Esophagus muscularis mucosa (tissue), 4 donors: Measurements from ENCODE around the gene RPUSD1. TPM values are rescaled to one million over a fixed set of nuclear protein-coding genes. Genes with fewer than 3 reads are reported as not detected.

Experiments
- DNase-seq: peaks from one replicate; pipeline ENCODE4 v3.0.0-alpha.2; 2017; ENCODE audit errors: extremely low spot score
- H3K27ac ChIP-seq, 4 donors: fragments of 200-600 bp; sonication (generic); replicated peaks in 1 of 4; 1 replicate in 3 of 4; 2 replicates in 1 of 4; pipeline ENCODE4 v1.5.1; 2016 to 2019; ENCODE audit warnings: mild to moderate bottlenecking in 1 of 4
- H3K27me3 ChIP-seq, 4 donors: fragments of 200-600 bp; sonication (generic); one replicate each; pipeline versions ENCODE4 v1.5.1 to v1.6.0; 2016 to 2019
- H3K36me3 ChIP-seq, 4 donors: fragments of 200-600 bp; sonication (generic); one replicate each; pipeline ENCODE4 v1.5.1; 2016 to 2019
- H3K4me1 ChIP-seq, 4 donors: fragments of 200-600 bp; sonication (generic); one replicate each; pipeline ENCODE4 v1.5.1; 2016 to 2019
- H3K4me3 ChIP-seq, 4 donors: fragments of 200-600 bp; sonication (generic); 1 replicate in 2 of 4; 2 replicates in 2 of 4; pipeline ENCODE4 v1.5.1; 2016 to 2019; ENCODE audit warnings: mild to moderate bottlenecking in 4 of 4, moderate library complexity in 1 of 4
- H3K9me3 ChIP-seq, 4 donors: fragments of 200-600 bp; sonication (generic); 1 replicate in 3 of 4; 2 replicates in 1 of 4; pipeline ENCODE4 v1.5.1; 2016 to 2019
- CTCF ChIP-seq, 3 experiments: fragments of 200-600 bp in 2 of 3; fragments of 450-650 bp in 1 of 3; sonication (generic) in 2 of 3; IDR thresholded peaks; one replicate each; pipeline ENCODE4 v1.5.1; 2017 to 2019; ENCODE audit warnings: antibody characterized with exemption in 3 of 3, mild to moderate bottlenecking in 2 of 3, moderate library complexity in 1 of 3
- EP300 ChIP-seq: sonication (generic); formaldehyde crosslinking; IDR thresholded peaks from one replicate; pipeline ENCODE4 v1.6.1; 2017; ENCODE audit warnings: antibody characterized with exemption
- POLR2A ChIP-seq: fragments of 450-650 bp; IDR thresholded peaks from one replicate; pipeline ENCODE4 v1.6.1; 2017; ENCODE audit warnings: antibody characterized with exemption, moderate library complexity, mild to moderate bottlenecking, low read depth
- POLR2AphosphoS5 ChIP-seq, 2 donors: sonication (generic); formaldehyde crosslinking; IDR thresholded peaks; one replicate each; pipeline ENCODE4 v1.6.1; 2017; ENCODE audit warnings: antibody characterized with exemption in 2 of 2
- WGBS: methylation state at CpG from one replicate; pipeline ENCODE4 v1.1.5; 2018; 5-methylcytosine and 5-hydroxymethylcytosine counted together
- intact Hi-C: fragments of 100-400 bp; cut with DNase I; formaldehyde crosslinking; loops from one replicate; pipeline ENCODE4 v1.15.1; 2023
- small RNA-seq, 3 donors: library from RNA; depleted of rRNA; stranded (forward); fragments of <200 nt; gene quantifications; one replicate each; pipeline ENCODE3, GENCODE V24; 2016
- total RNA-seq, 4 donors: library from RNA; depleted of rRNA; stranded (reverse); fragments of >200 nt; gene quantifications; one replicate each; pipeline versions ENCODE4 v1.1.0 to v1.2.1, GENCODE V29; 2016

Gene RPUSD1
- total RNA-seq, 4 donors from 2014 or later = 10.4 to 29.1 (median 20.4) TPM

GRCh38 chr16:735982-736453 is 52.2 kb downstream of the RPUSD1 start:
- Histone ChIP-seq H3K36me3 (peaks cover 43 to 84% (median 72%) of the 10 kb centered on the region in 4 donors), H3K27me3 (no peaks in the 10 kb centered on the region), H3K4me3 (no peak overlapping the region), H3K27ac (no peak overlapping the region), H3K9me3 (no peaks in the 10 kb centered on the region), H3K4me1 (peaks cover 11 to 15% (median 13%) of the 10 kb centered on the region in 4 donors)
- TF ChIP-seq EP300 = no peak
- TF ChIP-seq POLR2AphosphoS5 (IDR thresholded peaks at IDR 0.05) = no peak
- no peak for TF ChIP-seq POLR2A
- TF ChIP-seq CTCF (IDR thresholded peaks at IDR 0.05) = no peak
- 90% methylated on average over 13 of the region's 13 CpGs for WGBS
- intact Hi-C loops = no loop called here
- no peak for DNase-seq

GRCh38 chr16:734981-735881 is 53.0 kb downstream of the RPUSD1 start:
- 83% methylated on average over 11 of the region's 25 CpGs for WGBS
- Histone ChIP-seq H3K4me1 (peaks cover 8 to 11% (median 10%) of the 10 kb centered on the region in 4 donors), H3K36me3 (peaks cover 44 to 92% (median 79%) of the 10 kb centered on the region in 4 donors), H3K27ac (no peak overlapping the region), H3K9me3 (no peaks in the 10 kb centered on the region), H3K4me3 (no peak overlapping the region), H3K27me3 (no peaks in the 10 kb centered on the region)
- intact Hi-C loops = no loop called here
- TF ChIP-seq POLR2AphosphoS5 (IDR thresholded peaks at IDR 0.05) = no peak
- TF ChIP-seq EP300 = no peak
- TF ChIP-seq CTCF (IDR thresholded peaks at IDR 0.05) = no peak
- no peak for TF ChIP-seq POLR2A
- no peak for DNase-seq

Small RNAs within 50 kb of the gene (small RNA-seq; reads per million reads assigned to genes)
- gene MIR662 = 0 reads per million in 3 donors

Other genes with a start within 250 kb of the RPUSD1 start
- gene PRR35, start 228.0 kb downstream of the RPUSD1 start, total RNA-seq = not detected
- gene NHLRC4, start 221.4 kb downstream of the RPUSD1 start, total RNA-seq = 1 to 10 TPM; 1.2 to 2.6 (median 1.9) TPM
- gene PIGQ, start 218.4 kb downstream of the RPUSD1 start, total RNA-seq = 10 to 100 TPM; 36.1 to 46.4 (median 40.7) TPM
- gene RAB40C, start 198.3 kb downstream of the RPUSD1 start, total RNA-seq = 10 to 100 TPM; 20.8 to 25.3 (median 23.0) TPM
- gene WFIKKN1, start 157.4 kb downstream of the RPUSD1 start, total RNA-seq = under 1 TPM; 0.33 to 0.80 (median 0.43) TPM
- 100 to 1,000 TPM; 129 to 166 (median 142) TPM for gene METTL26, start 152.1 kb downstream of the RPUSD1 start, total RNA-seq
- 10 to 100 TPM; 50.7 to 65.4 (median 59.1) TPM for gene MCRIP2, start 146.6 kb downstream of the RPUSD1 start, total RNA-seq
- gene WDR90, start 139.0 kb downstream of the RPUSD1 start, total RNA-seq = 10 to 100 TPM in 3 of 4 donors, 1 to 10 TPM in 1; 8.2 to 22.7 (median 16.5) TPM
- 10 to 100 TPM; 34.5 to 67.5 (median 58.6) TPM for gene RHOT2, start 120.2 kb downstream of the RPUSD1 start, total RNA-seq
- gene RHBDL1, start 112.7 kb downstream of the RPUSD1 start, total RNA-seq = 1 to 10 TPM in 1 of 4 donors, under 1 TPM in 3; 0.17 to 2.0 (median 0.66) TPM
- gene STUB1, start 108.0 kb downstream of the RPUSD1 start, total RNA-seq = 100 to 1,000 TPM; 155 to 215 (median 178) TPM
- 100 to 1,000 TPM in 1 of 4 donors, 10 to 100 TPM in 3; 73.2 to 114 (median 88.1) TPM for gene JMJD8, start 104.0 kb downstream of the RPUSD1 start, total RNA-seq
- 10 to 100 TPM in 2 of 4 donors, 1 to 10 TPM in 2; 7.0 to 14.9 (median 11.1) TPM for gene WDR24, start 98.0 kb downstream of the RPUSD1 start, total RNA-seq
- gene FBXL16, start 82.6 kb downstream of the RPUSD1 start, total RNA-seq = 1 to 10 TPM in 1 of 4 donors, under 1 TPM in 3; 0.42 to 1.2 (median 0.51) TPM
- 100 to 1,000 TPM in 1 of 4 donors, 10 to 100 TPM in 3; 56.5 to 143 (median 78.0) TPM for gene METRN, start 73.3 kb downstream of the RPUSD1 start, total RNA-seq
- 10 to 100 TPM; 26.5 to 48.6 (median 40.3) TPM for gene ANTKMT, start 67.2 kb downstream of the RPUSD1 start, total RNA-seq
- 1 to 10 TPM in 1 of 4 donors, under 1 TPM in 3; 0.33 to 2.5 (median 0.61) TPM for gene CCDC78, start 61.9 kb downstream of the RPUSD1 start, total RNA-seq
- 1 to 10 TPM; 1.7 to 5.6 (median 4.5) TPM for gene HAGHL, start 61.3 kb downstream of the RPUSD1 start, total RNA-seq
- gene CIAO3, start 47.4 kb downstream of the RPUSD1 start, total RNA-seq = 10 to 100 TPM; 19.4 to 33.3 (median 30.2) TPM
- gene MSLN, start 27.6 kb downstream of the RPUSD1 start, total RNA-seq = under 1 TPM in 1 of 4 donors, not detected in 3; 0.39 TPM
- 1 to 10 TPM; 2.0 to 8.8 (median 3.4) TPM for gene CHTF18, start 239 bp upstream of the RPUSD1 start, total RNA-seq
- gene GNG13, start 12.4 kb upstream of the RPUSD1 start, total RNA-seq = not detected
- gene LMF1, start 182.6 kb upstream of the RPUSD1 start, total RNA-seq = 10 to 100 TPM; 14.5 to 32.0 (median 23.8) TPM
- 1 to 10 TPM; 4.1 to 4.6 (median 4.3) TPM for gene SOX8, start 193.4 kb upstream of the RPUSD1 start, total RNA-seq